PC-3 (cell line): ENCODE results near the gene PSORS1C2. TPM values are rescaled to one million over a fixed set of nuclear protein-coding genes. Genes with fewer than 3 reads are reported as not detected.

ENCODE experiments used
- ATAC-seq: fragments of 200-7000 bp; cut with Tn5 transposase; 2 replicates; pipeline ENCODE4 v1.9.1; 2020; ENCODE audit warnings: mild to moderate bottlenecking, moderate library complexity
- BruUV-seq: library from RNA; stranded (reverse); fragments of 400-500 nt; replicated peaks from 2 replicates; lab custom pipeline; 2021; lab: Mats Ljungman, UMichigan
- CTCF ChIA-PET: fragments of 300-600 bp; sonication (Branson Sonifier 250); formaldehyde crosslinking; loops from one replicate; lab custom pipeline; 2022; ENCODE audit warnings: antibody characterized with exemption; lab: Charles Lee
- POLR2A ChIA-PET: fragments of 300-600 bp; sonication (Branson Sonifier 250); formaldehyde crosslinking; loops from one replicate; lab custom pipeline; 2022; ENCODE audit warnings: antibody characterized with exemption; ENCODE audit not compliant: unreplicated experiment; lab: Charles Lee
- DNase-seq: peaks from one replicate; pipeline ENCODE4 v3.0.0-alpha.2; 2015
- H2AFZ ChIP-seq: fragments of 300-600 bp; sonication (generic); 2 replicates; pipeline ENCODE4 v1.6.0; 2016; ENCODE audit warnings: antibody characterized with exemption, low read length
- H3F3A ChIP-seq: fragments of 300-600 bp; sonication (generic); one replicate; pipeline ENCODE4 v1.6.0; 2017; ENCODE audit warnings: antibody characterized with exemption, low read length, control low read depth, mild to moderate bottlenecking; ENCODE audit not compliant: unreplicated experiment
- H3K27ac ChIP-seq: fragments of 300-600 bp; sonication (generic); 2 replicates; pipeline ENCODE4 v1.5.1; 2016; ENCODE audit warnings: mild to moderate bottlenecking, low read length
- H3K27me3 ChIP-seq: fragments of 300-600 bp; sonication (generic); 2 replicates; pipeline ENCODE4 v1.6.1; 2016; ENCODE audit warnings: low read length, mixed read lengths
- H3K36me3 ChIP-seq: fragments of 300-600 bp; sonication (generic); 2 replicates; pipeline ENCODE4 v1.6.1; 2016; ENCODE audit warnings: low read depth, mixed run types, low read length, mixed read lengths
- H3K4me1 ChIP-seq: fragments of 300-600 bp; sonication (generic); 2 replicates; pipeline ENCODE4 v1.5.1; 2016; ENCODE audit warnings: low read length; ENCODE audit not compliant: insufficient read depth
- H3K4me2 ChIP-seq: fragments of 300-600 bp; sonication (generic); 2 replicates; pipeline ENCODE4 v1.6.0; 2016; ENCODE audit warnings: low read length
- H3K4me3 ChIP-seq: fragments of 300-600 bp; sonication (generic); 2 replicates; pipeline ENCODE4 v1.5.1; 2016; ENCODE audit warnings: mild to moderate bottlenecking, low read length, mixed read lengths
- H3K79me2 ChIP-seq: fragments of 300-600 bp; sonication (generic); 2 replicates; pipeline ENCODE4 v1.6.1; 2017; ENCODE audit warnings: low read length, mixed read lengths
- H3K9ac ChIP-seq: fragments of 300-600 bp; sonication (generic); 2 replicates; pipeline ENCODE4 v1.6.0; 2016; ENCODE audit warnings: mild to moderate bottlenecking, low read length
- H3K9me2 ChIP-seq: fragments of 300-600 bp; sonication (generic); replicated peaks from 2 replicates; pipeline ENCODE4 v1.6.1; 2016; ENCODE audit warnings: mixed run types, low read length, mixed read lengths
- H3K9me3 ChIP-seq: fragments of 300-600 bp; sonication (generic); 2 replicates; pipeline ENCODE4 v1.6.1; 2016; ENCODE audit warnings: low read length, mixed read lengths
- H4K20me1 ChIP-seq: fragments of 300-600 bp; sonication (generic); 2 replicates; pipeline ENCODE4 v1.6.1; 2016; ENCODE audit warnings: low read length, mixed read lengths
- EZH2 ChIP-seq: fragments of 300-600 bp; sonication (generic); IDR thresholded peaks from one replicate; pipeline ENCODE4 v1.6.1; 2017; ENCODE audit warnings: antibody characterized with exemption, mild to moderate bottlenecking, low read length; ENCODE audit not compliant: unreplicated experiment
- EZH2phosphoT487 ChIP-seq: fragments of 300-600 bp; sonication (generic); IDR thresholded peaks from 2 replicates; pipeline ENCODE4 v1.6.1; 2018; ENCODE audit warnings: mild to moderate bottlenecking, antibody characterized with exemption, low read length, borderline replicate concordance
- intact Hi-C: fragments of 100-400 bp; cut with micrococcal nuclease; formaldehyde crosslinking; loops from 2 replicates; pipeline ENCODE4 v1.9.0; 2023
- total RNA-seq: library from RNA; depleted of rRNA; stranded (reverse); fragments of >200 nt; gene quantifications from 2 replicates; pipeline ENCODE4 v1.2.3, GENCODE V29; 2014; rRNA removed
- TF ChIP-seq, protein P1 (sequence below): fragments of 300-600 bp; sonication (generic); conservative IDR thresholded peaks from 2 replicates; pipeline ENCODE4 v1.5.1; 2017; ENCODE audit warnings: antibody characterized with exemption, low read depth, mild to moderate bottlenecking, low read length

PSORS1C2 gene
- total RNA-seq, 1 experiment from 2014 or later = not detected

DNA sequence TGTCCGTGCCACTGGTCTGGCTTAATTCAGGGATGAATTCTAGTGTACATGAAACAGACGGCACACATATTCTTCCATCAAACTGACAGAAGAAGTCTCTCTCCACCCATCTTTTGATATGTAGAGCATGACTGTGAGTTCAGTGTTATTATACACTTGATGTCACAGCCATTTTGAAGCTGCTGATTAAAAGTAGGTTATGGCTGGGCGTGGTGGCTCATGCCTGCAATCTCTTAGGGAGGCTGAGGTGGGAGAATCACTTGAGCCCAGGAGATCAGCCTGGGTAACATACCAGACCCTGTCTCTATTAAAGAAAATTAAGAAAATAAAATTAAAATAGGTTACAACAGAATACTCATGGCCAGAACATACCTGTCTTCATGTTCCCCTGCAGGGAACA is 47.2 kb downstream of the PSORS1C2 start:
- no peak overlapping the region for H3K9ac ChIP-seq
- no peaks in the 10 kb centered on the region for H4K20me1 ChIP-seq
- no peaks in the 10 kb centered on the region for H3F3A ChIP-seq
- no peak overlapping the region for H3K4me3 ChIP-seq
- H3K9me3 ChIP-seq = no peaks in the 10 kb centered on the region
- no peaks in the 10 kb centered on the region for H3K36me3 ChIP-seq
- ATAC-seq = no peak
- ChIA-PET POLR2A (no interaction called here), CTCF (no interaction called here)
- TF ChIP-seq EZH2 = no peak
- TF ChIP-seq, protein P1, sequence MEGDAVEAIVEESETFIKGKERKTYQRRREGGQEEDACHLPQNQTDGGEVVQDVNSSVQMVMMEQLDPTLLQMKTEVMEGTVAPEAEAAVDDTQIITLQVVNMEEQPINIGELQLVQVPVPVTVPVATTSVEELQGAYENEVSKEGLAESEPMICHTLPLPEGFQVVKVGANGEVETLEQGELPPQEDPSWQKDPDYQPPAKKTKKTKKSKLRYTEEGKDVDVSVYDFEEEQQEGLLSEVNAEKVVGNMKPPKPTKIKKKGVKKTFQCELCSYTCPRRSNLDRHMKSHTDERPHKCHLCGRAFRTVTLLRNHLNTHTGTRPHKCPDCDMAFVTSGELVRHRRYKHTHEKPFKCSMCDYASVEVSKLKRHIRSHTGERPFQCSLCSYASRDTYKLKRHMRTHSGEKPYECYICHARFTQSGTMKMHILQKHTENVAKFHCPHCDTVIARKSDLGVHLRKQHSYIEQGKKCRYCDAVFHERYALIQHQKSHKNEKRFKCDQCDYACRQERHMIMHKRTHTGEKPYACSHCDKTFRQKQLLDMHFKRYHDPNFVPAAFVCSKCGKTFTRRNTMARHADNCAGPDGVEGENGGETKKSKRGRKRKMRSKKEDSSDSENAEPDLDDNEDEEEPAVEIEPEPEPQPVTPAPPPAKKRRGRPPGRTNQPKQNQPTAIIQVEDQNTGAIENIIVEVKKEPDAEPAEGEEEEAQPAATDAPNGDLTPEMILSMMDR = no peak
- TF ChIP-seq EZH2phosphoT487 = no peak
- no peak overlapping the region for H2AFZ ChIP-seq
- H3K27me3 ChIP-seq = no peaks in the 10 kb centered on the region
- H3K4me1 ChIP-seq = peaks cover 29% of the 10 kb centered on the region
- H3K9me2 ChIP-seq = no peaks in the 10 kb centered on the region
- intact Hi-C loops = no loop called here
- no peak overlapping the region for H3K27ac ChIP-seq
- no peaks in the 10 kb centered on the region for H3K79me2 ChIP-seq
- BruUV-seq = no TSS peak
- H3K4me2 ChIP-seq = no peak overlapping the region
- no peak for DNase-seq

GRCh38 chr6:31090973-31091364 is 47.9 kb downstream of the PSORS1C2 start:
- Histone ChIP-seq H3K9ac (no peak overlapping the region), H3K27ac (no peak overlapping the region), H3K4me2 (no peak overlapping the region), H3K9me2 (no peaks in the 10 kb centered on the region), H3K79me2 (no peaks in the 10 kb centered on the region), H3K9me3 (no peaks in the 10 kb centered on the region), H3K27me3 (no peaks in the 10 kb centered on the region), H3K4me1 (peaks cover 33% of the 10 kb centered on the region), H3K36me3 (no peaks in the 10 kb centered on the region), H4K20me1 (no peaks in the 10 kb centered on the region), H3K4me3 (no peak overlapping the region), H3F3A (no peaks in the 10 kb centered on the region), H2AFZ (no peak overlapping the region)
- DNase-seq (no peak), ATAC-seq (no peak)
- no TSS peak for BruUV-seq
- POLR2A ChIA-PET = no interaction called here
- CTCF ChIA-PET = no interaction called here
- intact Hi-C loops = no loop called here
- TF ChIP-seq EZH2 (no peak), EZH2phosphoT487 (no peak)
- TF ChIP-seq, protein P1 = no peak

DNA sequence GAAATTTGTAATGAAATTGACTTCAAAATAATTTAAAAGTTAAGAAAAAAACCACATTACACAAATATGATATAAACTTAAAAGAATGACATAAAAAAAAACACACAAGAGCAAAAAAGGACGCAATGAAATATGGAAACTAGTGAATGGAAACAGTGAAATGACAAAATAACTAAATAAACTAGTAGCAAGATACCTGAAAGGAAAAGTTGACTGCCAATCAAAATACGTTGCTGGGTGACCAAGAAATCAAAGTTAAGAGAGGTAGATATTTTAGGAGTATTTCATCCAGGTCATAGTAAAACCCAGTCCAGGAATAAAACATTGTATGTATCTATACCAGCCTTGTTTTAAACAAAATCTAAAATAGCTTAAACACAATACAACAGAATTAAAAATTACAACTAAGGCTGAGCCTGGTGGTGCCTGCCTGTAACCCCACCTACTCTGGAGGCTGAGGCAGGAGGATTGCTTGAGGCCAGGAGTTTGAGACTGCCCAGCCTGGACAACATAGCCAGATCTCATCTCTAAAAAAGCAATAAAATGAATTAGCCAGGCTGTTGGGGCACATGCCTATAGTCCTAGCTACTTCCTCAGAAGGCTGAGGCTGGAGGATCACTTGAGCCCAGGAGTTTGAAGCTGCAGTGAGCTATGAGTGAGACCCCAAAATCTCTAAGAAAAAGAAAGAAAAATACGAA is 48.4 kb downstream of the PSORS1C2 start:
- Histone ChIP-seq H3K4me1 (peaks cover 33% of the 10 kb centered on the region), H3K9me2 (no peaks in the 10 kb centered on the region), H3F3A (no peaks in the 10 kb centered on the region), H3K4me2 (no peak overlapping the region), H3K4me3 (no peak overlapping the region), H2AFZ (no peak overlapping the region), H3K27me3 (no peaks in the 10 kb centered on the region), H3K9me3 (no peaks in the 10 kb centered on the region), H4K20me1 (no peaks in the 10 kb centered on the region), H3K9ac (no peak overlapping the region), H3K36me3 (no peaks in the 10 kb centered on the region), H3K79me2 (no peaks in the 10 kb centered on the region), H3K27ac (no peak overlapping the region)
- TF ChIP-seq EZH2phosphoT487 (no peak), EZH2 (no peak)
- ChIA-PET CTCF (no interaction called here), POLR2A (no interaction called here)
- no TSS peak for BruUV-seq
- no peak for DNase-seq
- intact Hi-C loops = no loop called here
- no peak for ATAC-seq

Other genes with a start within 250 kb of the PSORS1C2 start
- 21.7 and 28.7 TPM in 2 replicates for gene GTF2H4, start 230.9 kb downstream of the PSORS1C2 start, total RNA-seq
- 66.5 and 87.8 TPM in 2 replicates for gene VARS2, start 224.8 kb downstream of the PSORS1C2 start, total RNA-seq
- not detected in 2 replicates for gene SFTA2, start 206.9 kb downstream of the PSORS1C2 start, total RNA-seq
- 0.04 TPM in 1 of 2 replicates, not detected in the other for gene MUCL3, start 198.1 kb downstream of the PSORS1C2 start, total RNA-seq
- gene MUC21, start 155.3 kb downstream of the PSORS1C2 start, total RNA-seq = not detected in 2 replicates
- 0.06 TPM in 1 of 2 replicates, not detected in the other for gene MUC22, start 128.6 kb downstream of the PSORS1C2 start, total RNA-seq
- not detected in 2 replicates for gene C6orf15, start 26.5 kb downstream of the PSORS1C2 start, total RNA-seq
- 2.0 and 5.5 TPM in 2 replicates for gene PSORS1C1, start 24.3 kb downstream of the PSORS1C2 start, total RNA-seq
- 0.55 and 0.81 TPM in 2 replicates for gene CDSN, start 18.6 kb downstream of the PSORS1C2 start, total RNA-seq
- gene CCHCR1, start 18.7 kb upstream of the PSORS1C2 start, total RNA-seq = 31.3 and 40.0 TPM in 2 replicates
- gene TCF19, start 19.5 kb upstream of the PSORS1C2 start, total RNA-seq = 79.0 and 88.6 TPM in 2 replicates
- gene POU5F1, start 31.6 kb upstream of the PSORS1C2 start, total RNA-seq = not detected in 2 replicates
- gene HLA-C, start 133.0 kb upstream of the PSORS1C2 start, total RNA-seq = 219 and 252 TPM in 2 replicates
- 55.4 and 168 TPM in 2 replicates for gene HLA-B, start 218.1 kb upstream of the PSORS1C2 start, total RNA-seq